Measurements from ENCODE around the gene ADSS1.
A peak's percentile ranks its signal among the peaks of the same experiment; 100 is the strongest.

ADSS1 gene

GRCh38 chr14:104723651-104724406 is at the start of gene ADSS1:
TSS of gene ADSS1 (plus strand) at chr14:104724229. CDS start at chr14:104724271, 42 bp downstream.
- DNase-seq (ENCODE audit: low read depth): peak; percentile 18

GRCh38 chr14:104675447-104675846 is 48.6 kb upstream of the ADSS1 start:
- DNase-seq (ENCODE audit: low read depth): no peak

DNA sequence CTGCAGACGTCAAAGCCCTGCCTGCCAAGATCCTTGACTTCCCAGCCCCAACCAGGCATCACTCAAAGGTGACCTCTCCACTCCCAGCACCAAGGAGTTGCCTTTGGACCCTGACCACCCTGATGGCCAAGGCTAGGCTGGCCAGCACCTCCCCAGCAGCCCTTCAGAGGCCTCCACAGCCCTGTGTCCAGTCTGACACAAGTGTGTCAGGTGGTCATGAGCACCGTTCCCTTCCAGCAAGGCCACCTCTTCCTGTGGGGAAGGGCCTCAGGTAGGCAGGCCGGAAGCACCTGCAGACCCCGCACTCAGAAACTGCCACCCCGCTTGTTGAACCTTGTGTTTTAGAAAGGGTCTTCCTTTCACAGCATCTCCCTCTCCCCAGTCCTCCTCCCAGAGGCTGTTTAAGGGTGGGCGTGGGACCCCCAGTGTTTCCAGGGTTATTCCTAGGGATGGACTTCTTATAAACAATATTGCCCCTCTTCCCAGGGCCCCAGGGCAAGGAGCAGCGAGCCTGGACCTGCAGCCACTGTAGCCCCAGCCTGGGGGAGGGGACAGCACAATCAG is 47.8 kb upstream of the ADSS1 start:
- no peak for DNase-seq (ENCODE audit: low read depth)

GRCh38 chr14:104676694-104677511 is 47.1 kb upstream of the ADSS1 start:
- DNase-seq (ENCODE audit: low read depth): no peak

DNA sequence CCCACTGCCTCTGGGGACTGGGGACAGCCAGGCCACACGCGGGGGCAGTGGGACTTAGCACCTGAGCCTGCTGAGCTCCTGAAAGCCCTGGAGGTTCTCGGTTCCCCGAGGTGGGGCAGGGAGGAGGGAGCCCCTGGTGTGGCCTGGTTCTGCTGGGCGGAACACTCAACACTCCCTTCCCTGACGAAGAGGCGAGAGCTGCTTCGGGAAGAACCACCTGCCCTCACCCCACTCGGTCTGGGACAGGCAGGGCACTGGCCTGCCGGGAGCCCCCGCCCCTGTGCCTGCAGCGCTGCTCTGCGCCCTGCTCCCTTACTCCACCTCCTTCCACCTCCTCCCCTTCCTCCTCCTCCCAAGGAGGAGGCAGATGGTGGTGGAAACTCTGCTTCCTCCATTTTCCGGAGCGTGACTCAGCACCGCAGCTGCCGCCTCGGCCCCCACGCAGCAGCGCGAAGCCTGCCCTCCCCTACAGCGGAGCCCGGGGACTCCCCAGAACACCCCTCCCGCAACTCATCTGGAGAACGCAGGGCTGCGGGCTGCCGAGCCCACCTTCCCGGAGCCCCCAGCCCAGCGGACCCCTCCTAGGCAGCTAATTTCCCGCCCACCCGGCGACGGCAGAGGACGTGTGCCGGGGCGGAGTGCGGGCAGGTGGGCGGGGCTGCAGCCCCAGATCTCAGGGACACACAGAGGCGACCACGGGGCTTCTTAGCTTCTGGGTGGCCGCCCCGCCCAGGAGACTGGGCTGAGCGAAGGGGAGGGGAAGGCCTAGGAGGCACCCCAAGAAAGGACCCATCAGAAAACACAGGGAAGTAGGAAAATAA is 46.3 kb upstream of the ADSS1 start:
- peak; percentile 57 for DNase-seq (ENCODE audit: low read depth)

DNA sequence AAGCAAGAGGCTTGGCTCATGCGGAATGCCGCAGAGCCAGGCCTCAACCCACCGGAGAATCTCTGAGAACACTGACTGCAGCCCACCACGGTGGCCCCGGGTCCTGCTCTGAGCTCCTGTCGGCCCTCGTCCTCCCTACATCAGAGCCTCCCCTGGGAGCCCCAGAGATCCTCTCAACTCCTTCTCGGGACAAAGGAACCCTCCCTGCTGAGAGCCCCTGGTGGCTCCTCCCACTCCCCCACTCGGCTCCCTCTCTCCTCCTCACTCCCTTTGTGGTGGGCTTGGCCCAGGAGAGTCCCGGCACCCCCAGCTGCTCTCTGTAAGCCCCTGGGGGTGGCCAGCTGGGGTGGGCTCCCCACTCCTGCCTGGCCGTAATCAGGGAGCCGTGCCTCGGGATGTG is 45.7 kb upstream of the ADSS1 start:
- DNase-seq (ENCODE audit: low read depth): no peak

GRCh38 chr14:104678901-104679705 is 44.9 kb upstream of the ADSS1 start:
- DNase-seq (ENCODE audit: low read depth): no peak

DNA sequence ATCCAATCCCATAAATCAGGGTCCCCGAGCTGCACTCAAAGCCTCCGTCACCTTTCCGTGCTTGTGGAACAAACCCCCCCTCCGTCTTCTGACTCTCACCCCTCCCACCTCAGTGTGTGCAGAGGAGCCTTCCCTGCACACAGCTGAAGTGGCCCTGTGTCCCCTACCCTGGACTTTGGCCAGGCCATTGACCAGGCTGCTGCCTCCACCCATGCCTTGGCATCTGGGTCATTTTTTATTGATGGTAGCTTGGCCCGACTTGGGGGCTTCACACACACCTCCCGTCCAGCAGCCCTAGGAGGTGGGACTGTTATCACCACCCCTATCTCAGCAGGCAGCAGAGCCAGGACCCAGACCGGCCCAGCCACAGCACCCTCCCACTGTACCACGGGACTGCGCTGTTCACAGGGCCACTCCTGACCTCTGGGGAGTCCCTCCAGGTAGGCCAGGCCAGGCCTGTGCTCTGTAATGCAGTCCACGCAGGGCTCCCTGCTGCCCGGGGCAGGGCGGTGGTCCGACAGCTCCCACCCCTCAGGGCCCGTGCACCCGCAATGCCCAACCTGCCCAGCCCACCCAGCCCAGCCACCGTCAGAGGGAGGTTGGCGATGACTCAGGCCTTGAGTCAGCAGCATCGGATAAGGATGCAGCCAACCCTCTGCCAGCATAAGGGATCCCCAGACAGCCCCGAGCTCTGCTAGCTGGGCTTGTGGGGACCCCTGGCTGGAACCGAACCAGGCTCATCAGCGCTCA is 43.8 kb upstream of the ADSS1 start:
- DNase-seq (ENCODE audit: low read depth): no peak

DNA sequence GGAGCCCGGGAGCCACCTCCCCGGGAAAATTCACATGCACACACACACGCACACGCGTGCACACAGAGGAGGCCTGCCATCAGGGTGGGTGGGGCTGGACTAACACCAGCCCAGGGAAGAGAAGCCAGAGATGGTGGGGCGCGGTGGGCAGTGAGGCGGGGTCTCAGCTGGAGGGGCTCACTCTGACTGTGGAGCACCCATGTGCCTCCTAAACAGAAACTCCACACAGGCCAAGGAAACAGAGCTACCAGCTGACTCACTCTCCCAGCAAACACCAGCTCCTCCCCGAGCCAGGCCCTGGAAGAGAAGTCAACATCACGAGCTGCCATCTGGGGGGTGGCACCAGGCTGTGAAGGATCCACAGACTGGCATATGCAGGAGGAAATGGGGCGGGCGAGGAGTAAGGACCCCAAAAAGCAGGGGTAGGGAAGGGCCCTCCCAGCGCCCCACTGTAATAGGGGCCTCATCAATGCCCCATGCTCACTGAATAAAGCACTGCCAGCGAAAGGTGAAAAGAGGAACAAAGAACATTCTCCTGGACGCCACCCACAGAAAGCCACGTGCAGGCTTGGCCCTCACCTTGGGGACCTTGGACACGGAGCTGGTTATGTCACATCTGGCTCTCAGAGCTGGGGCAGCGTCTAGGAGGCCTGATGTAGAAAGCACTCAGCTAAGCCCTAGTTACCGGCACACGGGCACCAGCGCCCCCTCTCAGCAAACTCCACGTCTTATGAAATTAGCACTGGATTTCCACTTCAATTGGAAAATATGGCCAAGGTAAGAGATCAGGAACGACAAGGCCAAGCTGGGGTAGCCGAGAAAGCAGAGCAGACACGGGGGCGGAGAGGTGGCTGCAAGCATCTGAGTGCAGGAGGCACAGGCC is 43.0 kb upstream of the ADSS1 start:
- no peak for DNase-seq (ENCODE audit: low read depth)

DNA sequence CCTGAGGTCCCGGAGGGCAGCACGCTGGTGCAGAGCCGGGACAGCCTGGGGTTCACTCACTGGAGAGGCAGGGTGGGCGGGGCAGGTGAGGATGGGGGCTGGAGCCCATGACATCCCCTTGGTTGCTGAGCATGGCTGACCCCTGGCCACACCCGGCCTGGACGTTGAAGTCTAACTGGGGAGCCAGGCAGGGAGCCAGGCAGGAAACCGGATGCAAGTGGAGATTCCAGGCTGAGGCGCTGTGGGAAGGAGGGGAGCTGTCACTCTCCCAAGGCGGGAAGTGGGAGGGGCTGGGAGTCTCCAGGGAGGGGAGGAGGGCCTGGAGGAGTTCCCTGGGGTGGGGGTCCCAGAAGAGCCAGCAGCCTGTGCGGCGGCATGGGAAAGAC is 42.3 kb upstream of the ADSS1 start:
- DNase-seq (ENCODE audit: low read depth): no peak

DNA sequence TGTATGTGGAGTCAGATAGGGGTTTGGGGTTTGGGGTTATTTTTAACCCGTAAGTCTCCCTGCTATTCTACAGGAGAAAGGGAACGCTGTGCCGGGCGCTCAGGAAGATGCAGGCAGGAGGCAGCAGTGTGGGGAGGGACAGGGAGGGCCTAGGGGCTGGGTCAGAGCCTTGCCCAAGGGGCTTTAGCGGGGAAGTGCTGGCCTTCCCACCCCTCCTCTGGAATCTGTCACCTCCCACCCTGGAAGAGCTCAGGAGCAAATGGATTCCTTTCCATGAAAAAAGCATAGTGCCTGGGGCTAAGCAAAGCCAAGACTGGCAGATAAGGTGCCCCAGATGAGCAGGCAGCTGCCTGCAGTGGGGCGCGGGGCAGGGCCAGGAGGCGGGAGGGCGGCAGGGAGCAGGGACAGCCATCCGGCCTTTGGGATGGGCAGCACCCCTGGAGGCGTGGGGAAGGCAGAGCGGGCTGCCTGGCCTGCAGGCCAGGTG is 41.9 kb upstream of the ADSS1 start:
- DNase-seq (ENCODE audit: low read depth): no peak

DNA sequence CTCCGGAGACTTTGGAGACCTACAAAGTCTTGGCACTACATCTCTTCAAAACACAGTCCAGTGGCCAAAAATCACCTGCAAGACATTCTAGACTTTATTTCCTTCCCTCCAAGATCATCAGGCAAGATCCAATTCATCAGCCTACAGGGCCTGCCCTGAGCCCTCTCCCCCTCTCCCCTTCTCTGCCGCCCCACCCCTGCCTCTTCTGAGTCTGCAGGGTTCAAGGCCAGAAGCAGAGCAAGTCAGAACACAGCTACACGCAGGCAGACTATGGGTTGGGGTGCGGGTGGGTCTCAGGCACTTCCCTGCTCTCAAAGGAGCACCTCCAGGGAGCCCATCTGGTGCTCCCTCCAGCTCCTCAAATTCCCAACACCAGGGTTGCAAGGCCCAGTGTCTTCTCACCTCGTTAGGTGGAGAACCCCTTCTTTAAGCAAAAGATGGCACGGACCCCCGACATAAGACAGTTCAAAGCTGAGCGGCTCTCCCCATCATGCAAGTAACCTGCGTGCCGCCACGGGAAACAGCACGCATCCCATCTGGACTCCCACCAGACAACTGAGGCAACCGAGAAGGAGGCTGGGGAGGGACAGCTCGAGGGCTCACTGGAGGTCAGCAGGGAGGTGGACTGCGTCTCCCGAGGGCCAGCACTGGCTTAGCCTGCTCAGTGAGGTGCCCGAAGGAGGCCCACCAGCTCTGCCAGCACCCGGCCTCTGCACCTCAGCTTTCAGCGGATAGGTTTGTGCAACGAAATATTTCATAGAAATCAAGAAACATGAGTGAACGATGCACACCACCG is 40.2 kb upstream of the ADSS1 start:
- no peak for DNase-seq (ENCODE audit: low read depth)

- no peak for DNase-seq (ENCODE audit: low read depth)
Observed at GRCh38 chr14:104684449-104684821, 39.6 kb upstream of the ADSS1 start.

DNA sequence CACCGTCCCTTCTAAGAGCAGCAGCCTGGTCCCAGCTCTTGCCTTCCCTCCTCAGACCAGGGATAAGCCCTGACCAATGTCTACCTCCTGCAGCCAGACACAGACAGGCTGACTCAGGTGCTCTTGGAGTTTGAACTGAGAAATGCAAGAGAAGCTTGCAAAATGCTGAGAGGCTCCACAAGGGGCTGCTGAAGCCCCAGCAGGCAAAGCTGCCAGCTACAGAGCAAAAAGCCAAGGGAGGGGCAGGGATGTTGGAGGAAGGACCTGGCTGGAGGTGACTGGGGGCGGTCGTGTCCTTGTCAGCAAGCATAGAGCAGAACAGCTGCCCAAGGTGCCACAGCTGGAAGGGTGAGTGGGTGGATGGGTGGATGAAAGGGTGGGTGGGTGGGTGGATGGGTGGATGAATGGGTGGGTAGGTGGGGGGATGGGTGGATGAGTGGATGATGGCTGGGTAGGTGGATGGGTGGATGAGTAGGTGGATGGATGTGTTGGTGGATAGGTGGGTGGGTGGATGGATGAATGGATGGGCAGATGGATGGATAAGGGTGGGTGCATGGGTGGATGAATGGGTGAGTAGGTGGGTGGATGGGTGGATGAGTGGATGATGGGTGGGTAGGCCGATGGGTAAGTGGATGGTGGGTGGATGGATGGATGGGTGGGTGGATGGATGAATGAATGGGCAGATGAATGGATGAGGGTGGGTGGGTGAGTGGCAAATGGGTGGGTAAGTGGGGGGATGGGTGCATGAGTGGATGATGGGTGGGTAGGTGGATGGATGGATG is 38.6 kb upstream of the ADSS1 start:
- no peak for DNase-seq (ENCODE audit: low read depth)

GRCh38 chr14:104685998-104686610 is 37.9 kb upstream of the ADSS1 start:
- no peak for DNase-seq (ENCODE audit: low read depth)

DNA sequence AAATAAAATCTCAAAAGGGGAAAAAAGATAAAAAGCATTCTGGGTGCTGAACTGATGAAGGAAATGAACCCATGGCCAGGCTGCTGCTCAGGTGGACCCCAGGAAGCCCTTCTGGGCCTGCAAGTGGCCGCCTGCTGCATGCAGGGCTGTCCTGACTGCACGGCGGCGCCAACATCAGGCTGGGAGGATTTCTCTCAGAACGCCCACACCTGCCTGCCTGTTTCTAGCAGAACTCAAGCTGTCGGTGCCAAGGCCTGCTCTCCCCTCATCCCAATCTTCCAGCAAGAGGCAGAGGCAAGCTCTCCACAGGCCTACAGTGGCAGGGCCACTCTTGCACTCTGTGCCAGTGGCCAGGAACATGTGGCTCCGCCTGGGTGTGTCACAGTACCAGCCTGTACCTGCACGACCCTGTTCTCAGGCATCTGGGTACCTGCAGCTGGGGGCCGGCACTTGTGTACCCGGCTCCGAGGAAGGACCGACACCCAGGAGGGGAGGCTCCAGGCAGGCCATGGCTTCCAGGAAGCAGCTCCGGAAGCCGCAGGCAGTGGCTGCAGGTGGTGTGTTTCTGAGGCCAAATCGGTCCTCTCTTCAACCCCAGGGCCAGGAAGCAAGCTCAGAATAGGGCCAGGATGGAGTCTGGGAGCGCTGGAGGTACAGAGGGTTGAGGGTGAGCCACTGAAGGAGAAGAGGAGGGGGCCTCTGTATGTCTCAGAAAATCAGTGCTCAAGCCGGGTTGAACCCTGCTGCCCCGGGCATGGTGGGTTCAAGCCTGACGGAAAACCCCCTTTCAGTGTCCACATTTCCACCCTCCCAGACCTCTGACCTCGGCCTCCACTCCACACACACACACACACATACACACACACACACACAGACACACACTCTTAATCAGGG is 37.2 kb upstream of the ADSS1 start:
- no peak for DNase-seq (ENCODE audit: low read depth)

All from stimulated activated CD8-positive, alpha-beta memory T cell treated with anti-CD3 and anti-CD28 coated beads, Interleukin-12 subunit alpha, Interleukin-12 subunit beta, amount 100 ng/mL, for 1 hour (primary cell).